Omental fat pad (tissue), 4 donors: Measurements from ENCODE around the gene CFAP52. TPM values are rescaled to one million over a fixed set of nuclear protein-coding genes. Genes with fewer than 3 reads are reported as not detected.
"Not testable (repeated sequence)": the region's sequence is repeated elsewhere in the genome, so short reads cannot be mapped to it uniquely, and the experiment has no call there.

Source experiments
- ATAC-seq: fragments of 150-250 bp; one replicate; pipeline ENCODE4 v1.9.1; 2016; ENCODE audit warnings: mild to moderate bottlenecking, moderate library complexity; ENCODE audit not compliant: low FRiP score
- DNase-seq: peaks from one replicate; pipeline ENCODE4 v3.0.0-alpha.2; 2019; ENCODE audit warnings: low spot score
- CTCF ChIP-seq, 3 donors: fragments of 450-650 bp; IDR thresholded peaks; one replicate each; pipeline ENCODE4 v1.5.1; 2016 to 2017; ENCODE audit warnings: antibody characterized with exemption in 3 of 3, mild to moderate bottlenecking in 3 of 3, moderate library complexity in 2 of 3
- total RNA-seq, 4 donors: library from RNA; depleted of rRNA; stranded (reverse); fragments of >200 nt; gene quantifications; one replicate each; pipeline ENCODE4 v1.1.0, GENCODE V29; 2016

The CFAP52 gene
- total RNA-seq, 4 donors from 2014 or later: 0.19 TPM; not detected in 3

- ATAC-seq (no peak), DNase-seq (no peak)
- no peak for TF ChIP-seq CTCF (IDR thresholded peaks at IDR 0.05)
Observed at GRCh38 chr17:9628509-9628908, 52.1 kb downstream of the CFAP52 start.

- ATAC-seq (no peak), DNase-seq (no peak)
- no peak for TF ChIP-seq CTCF (IDR thresholded peaks at IDR 0.05)
Observed at GRCh38 chr17:9632741-9633140, 56.3 kb downstream of the CFAP52 start.

DNA sequence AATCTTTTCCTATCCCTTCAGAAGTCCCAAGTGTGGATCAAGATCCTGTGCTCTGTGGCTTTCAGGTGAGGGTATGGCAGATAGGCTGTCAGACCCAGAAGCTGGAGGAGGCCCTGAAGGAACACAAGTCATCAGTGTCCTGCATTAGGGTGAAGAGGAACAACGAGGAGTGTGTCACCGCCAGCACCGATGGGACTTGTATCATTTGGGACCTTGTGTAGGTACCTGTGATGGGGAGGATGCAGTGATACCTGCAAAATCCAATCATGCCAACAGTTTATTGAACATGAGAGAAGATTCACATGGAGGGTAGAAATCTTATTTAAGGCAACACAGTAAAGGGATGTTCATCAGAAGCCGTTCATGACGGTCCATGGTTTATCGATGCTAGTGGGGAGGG is 58.9 kb downstream of the CFAP52 start:
- DNase-seq: no peak
- no peak for ATAC-seq

GRCh38 chr17:9636501-9636900 is 60.1 kb downstream of the CFAP52 start:
- no peak for TF ChIP-seq CTCF (IDR thresholded peaks at IDR 0.05)
- ATAC-seq (no peak), DNase-seq (no peak)

More for the DNA sequence above, 58.9 kb downstream of the CFAP52 start:
- no peak for TF ChIP-seq CTCF (IDR thresholded peaks at IDR 0.05)

GRCh38 chr17:9640388-9640787 is 63.9 kb downstream of the CFAP52 start:
- ATAC-seq, DNase-seq: not testable (repeated sequence)

DNA sequence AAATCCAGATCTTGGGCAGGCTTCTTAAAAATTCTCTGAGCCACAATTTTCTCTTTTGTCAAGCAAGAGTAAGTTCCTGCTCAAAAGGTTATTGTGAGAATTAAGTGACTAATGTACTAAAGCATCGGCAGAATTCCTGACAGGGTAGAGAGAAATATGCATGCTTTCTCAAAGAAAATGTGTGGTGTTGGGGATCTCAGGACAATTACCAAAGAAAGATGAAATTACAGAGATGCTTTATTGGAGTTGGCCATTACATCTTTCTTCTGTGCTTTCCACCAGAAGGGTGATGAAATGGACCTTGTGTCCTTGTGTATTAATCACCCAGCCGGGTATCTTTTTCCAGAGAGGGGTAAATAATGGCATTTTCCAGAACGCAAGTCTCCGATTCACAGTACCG is 67.2 kb downstream of the CFAP52 start:
- no peak for DNase-seq
- no peak for ATAC-seq
- no peak for TF ChIP-seq CTCF (IDR thresholded peaks at IDR 0.05)

GRCh38 chr17:9644910-9645751 is 68.7 kb downstream of the CFAP52 start, which contains the start of gene USP43:
TSS of gene USP43 (plus strand) at chr17:9645517. CDS start at chr17:9645633, 116 bp downstream.
- peak; percentile 74 for ATAC-seq
- DNase-seq: no peak
- TF ChIP-seq CTCF (IDR thresholded peaks at IDR 0.05): no peak
